Panc1 (cell line): ENCODE measurements around the gene OR51E2. TPM values are rescaled to one million over a fixed set of nuclear protein-coding genes. Genes with fewer than 3 reads are reported as not detected.
"Not testable (repeated sequence)": the region's sequence is repeated elsewhere in the genome, so short reads cannot be mapped to it uniquely, and the experiment has no call there.

Experiments
- ATAC-seq: fragments of 200-7000 bp; cut with Tn5 transposase; 2 replicates; pipeline ENCODE4 v1.9.1; 2020; ENCODE audit warnings: mild to moderate bottlenecking, moderate library complexity
- BruUV-seq: library from RNA; stranded (reverse); fragments of 400-500 nt; replicated peaks from 2 replicates; lab custom pipeline; 2021; lab: Mats Ljungman, UMichigan
- CTCF ChIA-PET: fragments of 300-600 bp; sonication (Branson Sonifier 250); formaldehyde crosslinking; loops from one replicate; lab custom pipeline; 2022; ENCODE audit warnings: antibody characterized with exemption; lab: Charles Lee
- POLR2A ChIA-PET: fragments of 300-600 bp; sonication (Branson Sonifier 250); formaldehyde crosslinking; loops from one replicate; lab custom pipeline; 2022; ENCODE audit warnings: antibody characterized with exemption; lab: Charles Lee
- DNase-seq: peaks from one replicate; pipeline ENCODE4 v3.0.0-alpha.2; 2010; ENCODE audit warnings: low read depth, low spot score
- H3K27ac ChIP-seq: 2 replicates; pipeline ENCODE4 v1.5.1; 2011; ENCODE audit warnings: mild to moderate bottlenecking, low read length, inconsistent platforms
- H3K27me3 ChIP-seq: fragments of 200-500 bp; sonication (Bioruptor generic); 2 replicates; pipeline ENCODE4 v1.6.0; 2014; ENCODE audit warnings: low read length, inconsistent platforms; ENCODE audit not compliant: control insufficient read depth, insufficient read depth
- H3K36me3 ChIP-seq: fragments of 200-500 bp; sonication (Bioruptor generic); 2 replicates; pipeline ENCODE4 v1.5.1; 2014; ENCODE audit warnings: inconsistent platforms, mild to moderate bottlenecking, low read length, moderate library complexity; ENCODE audit not compliant: control insufficient read depth, insufficient read depth
- H3K4me1 ChIP-seq: 2 replicates; pipeline ENCODE4 v1.5.1; 2011; ENCODE audit warnings: inconsistent platforms, mild to moderate bottlenecking, low read length, moderate library complexity; ENCODE audit not compliant: control insufficient read depth, insufficient read depth
- H3K4me3 ChIP-seq, 2 experiments: 2 replicates each; pipeline ENCODE4 v1.5.1; 2011 to 2012; ENCODE audit warnings: low read depth in 2 of 2, low read length in 2 of 2, mild to moderate bottlenecking in 2 of 2, inconsistent platforms in 1 of 2, moderate library complexity in 1 of 2
- H3K9me3 ChIP-seq: fragments of 200-500 bp; sonication (Bioruptor generic); 2 replicates; pipeline ENCODE4 v1.5.1; 2014; ENCODE audit warnings: low read depth, mild to moderate bottlenecking, inconsistent platforms, low read length, moderate library complexity; ENCODE audit not compliant: control insufficient read depth, insufficient read depth
- POLR2AphosphoS5 ChIP-seq: IDR thresholded peaks from 2 replicates; pipeline ENCODE4 v1.6.1; 2012; ENCODE audit warnings: mild to moderate bottlenecking, low read depth, low read length, moderate library complexity
- REST ChIP-seq, 2 experiments: IDR thresholded peaks; 2 replicates each; pipeline ENCODE4 v1.6.1; 2011 to 2012; ENCODE audit warnings: low read depth in 2 of 2, control low read depth in 1 of 2, low read length in 1 of 2, mild to moderate bottlenecking in 1 of 2, moderate library complexity in 1 of 2; ENCODE audit not compliant: insufficient read depth in 1 of 2
- SIN3A ChIP-seq: IDR thresholded peaks from 2 replicates; pipeline ENCODE4 v1.6.1; 2012; ENCODE audit warnings: low read depth, mild to moderate bottlenecking, low read length, moderate library complexity, borderline replicate concordance; ENCODE audit not compliant: insufficient read depth
- TCF7L2 ChIP-seq: IDR thresholded peaks from 2 replicates; pipeline ENCODE4 v1.6.1; 2011; ENCODE audit warnings: mild to moderate bottlenecking, low read depth, low read length, inconsistent platforms
- in situ Hi-C: cut with HindIII; loops from 2 replicates; pipeline ENCODE4 v1.10.0; 2016; ENCODE audit warnings: low sequenced_read_pairs, low pct_unique_long_range_greater_than_20kb
- intact Hi-C: fragments of 100-400 bp; cut with micrococcal nuclease; formaldehyde crosslinking; loops from one replicate; pipeline ENCODE4 v1.10.0; 2022; ENCODE audit not compliant: unreplicated experiment
- total RNA-seq: library from RNA; stranded (reverse); gene quantifications from one replicate; pipeline ENCODE4 v1.2.1, GENCODE V29; 2021; ENCODE audit not compliant: unreplicated experiment
- TF ChIP-seq, protein P1 (sequence below): fragments of 450-650 bp; IDR thresholded peaks from 2 replicates; pipeline ENCODE4 v1.5.1; 2017; ENCODE audit warnings: mild to moderate bottlenecking

Gene OR51E2
- total RNA-seq, 1 experiment from 2014 or later, result not detected

DNA sequence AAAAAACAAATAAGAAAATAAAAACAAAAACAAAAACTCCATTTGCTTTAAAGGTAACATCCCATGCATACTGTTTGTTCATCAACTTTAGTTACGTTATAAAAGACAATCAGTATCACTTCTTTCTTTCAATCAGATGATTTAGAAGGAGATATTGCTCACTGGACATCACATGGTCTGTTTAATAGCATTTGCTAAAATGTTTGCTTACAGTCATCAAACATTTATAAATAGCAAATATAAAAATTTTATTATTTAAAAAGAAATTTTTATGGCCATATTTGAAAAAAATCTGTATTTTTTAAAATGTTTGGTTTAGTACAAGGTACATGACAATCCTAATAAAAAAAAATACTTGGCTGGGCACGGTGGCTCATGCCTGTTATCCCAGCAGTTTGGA is 29.5 kb upstream of the OR51E2 start:
- Histone ChIP-seq H3K9me3 (no peaks in the 10 kb centered on the region), H3K27me3 (no peaks in the 10 kb centered on the region), H3K4me1 (no peaks in the 10 kb centered on the region), H3K27ac (no peak overlapping the region), H3K36me3 (no peaks in the 10 kb centered on the region), H3K4me3 (no peak overlapping the region)
- no TSS peak for BruUV-seq
- in situ Hi-C loops, result no loop called here
- CTCF ChIA-PET, result no interaction called here
- DNase-seq, result no peak
- POLR2A ChIA-PET, result no interaction called here
- no peak for ATAC-seq
- no peak for TF ChIP-seq REST (IDR thresholded peaks at IDR 0.05; ENCODE audit: insufficient read depth in 1 of 2, low read depth in 2 of 2, low read length in 1 of 2)
- no peak for TF ChIP-seq TCF7L2
- no peak for TF ChIP-seq POLR2AphosphoS5
- TF ChIP-seq SIN3A, result no peak
- TF ChIP-seq, protein P1, sequence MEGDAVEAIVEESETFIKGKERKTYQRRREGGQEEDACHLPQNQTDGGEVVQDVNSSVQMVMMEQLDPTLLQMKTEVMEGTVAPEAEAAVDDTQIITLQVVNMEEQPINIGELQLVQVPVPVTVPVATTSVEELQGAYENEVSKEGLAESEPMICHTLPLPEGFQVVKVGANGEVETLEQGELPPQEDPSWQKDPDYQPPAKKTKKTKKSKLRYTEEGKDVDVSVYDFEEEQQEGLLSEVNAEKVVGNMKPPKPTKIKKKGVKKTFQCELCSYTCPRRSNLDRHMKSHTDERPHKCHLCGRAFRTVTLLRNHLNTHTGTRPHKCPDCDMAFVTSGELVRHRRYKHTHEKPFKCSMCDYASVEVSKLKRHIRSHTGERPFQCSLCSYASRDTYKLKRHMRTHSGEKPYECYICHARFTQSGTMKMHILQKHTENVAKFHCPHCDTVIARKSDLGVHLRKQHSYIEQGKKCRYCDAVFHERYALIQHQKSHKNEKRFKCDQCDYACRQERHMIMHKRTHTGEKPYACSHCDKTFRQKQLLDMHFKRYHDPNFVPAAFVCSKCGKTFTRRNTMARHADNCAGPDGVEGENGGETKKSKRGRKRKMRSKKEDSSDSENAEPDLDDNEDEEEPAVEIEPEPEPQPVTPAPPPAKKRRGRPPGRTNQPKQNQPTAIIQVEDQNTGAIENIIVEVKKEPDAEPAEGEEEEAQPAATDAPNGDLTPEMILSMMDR, result no peak
- intact Hi-C loops, result no loop called here

DNA sequence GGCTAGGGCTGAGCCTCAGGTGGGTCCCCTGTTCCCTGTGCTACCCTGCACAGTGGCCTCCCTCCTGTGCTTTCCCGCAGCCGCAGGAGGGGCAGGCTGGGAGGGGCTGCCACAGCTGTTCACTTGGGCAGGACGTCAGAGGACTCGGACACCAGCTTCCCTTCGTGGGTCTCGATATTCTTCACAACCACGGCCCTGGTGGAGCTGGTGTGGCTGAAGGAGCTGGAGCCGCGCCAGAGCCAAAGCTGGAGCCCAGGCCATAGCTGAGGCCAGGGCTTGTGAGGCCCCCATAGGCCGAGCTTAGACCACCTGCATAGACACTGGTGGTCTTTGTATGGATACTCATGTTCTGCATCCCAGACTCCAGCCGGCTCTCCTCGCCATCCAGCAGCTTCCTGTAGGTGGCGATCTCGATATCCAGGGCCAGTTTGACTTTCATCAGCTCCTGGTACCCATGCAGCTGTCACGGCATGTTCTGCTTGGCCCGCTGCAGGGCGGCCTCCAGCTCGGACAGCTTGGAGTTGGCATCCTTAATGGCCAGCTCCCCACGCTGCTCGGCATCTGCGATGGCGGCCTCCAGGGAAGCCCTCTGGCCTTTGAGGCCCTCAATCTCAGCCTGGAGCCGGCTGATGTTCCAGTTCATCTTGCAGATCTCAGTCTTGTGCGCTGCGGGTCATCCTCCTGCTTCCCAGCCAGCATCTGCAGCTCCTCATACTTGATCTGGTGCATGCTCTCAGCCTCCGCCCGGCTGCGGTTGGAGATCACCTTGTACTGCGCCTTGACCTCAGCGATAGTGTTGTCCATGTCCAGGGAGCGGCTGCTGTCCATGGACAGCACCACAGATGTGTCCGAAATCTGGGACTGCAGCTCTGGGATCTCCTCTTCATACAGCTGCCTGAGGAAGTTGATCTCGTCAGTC is 25.2 kb upstream of the OR51E2 start:
- TF ChIP-seq, protein P1, result peak; percentile 29; the same call in 1 of the 2 replicates
- H3K4me3 ChIP-seq, H3K9me3 ChIP-seq, in situ Hi-C loops, POLR2A ChIA-PET, BruUV-seq, intact Hi-C loops, H3K27me3 ChIP-seq, H3K36me3 ChIP-seq, DNase-seq, ATAC-seq, H3K27ac ChIP-seq, H3K4me1 ChIP-seq: not testable (repeated sequence)
- CTCF ChIA-PET, result interaction anchor here (0.5 kb wide), 1 partner anchor 886 kb away, joined by 5 read pairs; no protein-coding TSS in a partner anchor
